OCI-LY1 (cell line): Measurements from ENCODE around the gene ST6GAL1.

Source experiments
- EZH2 ChIP-seq: fragments of 200-600 bp; sonication (generic), shearing (Covaris generic); IDR thresholded peaks from 2 replicates; pipeline ENCODE4 v1.8.0; 2017; ENCODE audit warnings: borderline replicate concordance, mixed run types, mild to moderate bottlenecking, antibody characterized with exemption, low read length, moderate library complexity, mixed read lengths
- TF ChIP-seq, protein P1 (sequence below): fragments of 200-600 bp; sonication (generic), shearing (Covaris generic); IDR thresholded peaks from 2 replicates; pipeline ENCODE4 v1.5.1; 2017; ENCODE audit warnings: mild to moderate bottlenecking, antibody characterized with exemption, low read length, moderate library complexity, mixed read lengths

DNA sequence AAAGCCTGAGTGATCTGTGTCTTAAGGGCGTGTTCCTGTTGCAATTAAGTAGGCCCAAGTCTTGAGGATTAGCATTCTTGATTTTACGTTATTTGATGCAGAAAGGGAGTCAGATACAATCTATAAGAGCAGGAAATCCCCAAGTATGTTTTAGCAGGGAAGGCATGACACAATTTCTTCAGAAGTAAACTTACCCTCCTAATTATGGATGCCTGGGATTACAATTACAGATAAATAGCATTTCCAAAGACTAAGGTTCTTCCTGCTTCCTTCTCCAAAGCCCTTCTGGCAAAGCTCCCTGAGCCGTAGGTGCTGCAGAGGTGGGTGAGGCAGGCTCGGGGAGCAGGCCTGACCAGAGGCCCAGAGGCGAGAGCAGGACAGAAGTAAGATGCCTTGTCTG lies 34.9 kb upstream of the ST6GAL1 start:
- TF ChIP-seq, protein P1, sequence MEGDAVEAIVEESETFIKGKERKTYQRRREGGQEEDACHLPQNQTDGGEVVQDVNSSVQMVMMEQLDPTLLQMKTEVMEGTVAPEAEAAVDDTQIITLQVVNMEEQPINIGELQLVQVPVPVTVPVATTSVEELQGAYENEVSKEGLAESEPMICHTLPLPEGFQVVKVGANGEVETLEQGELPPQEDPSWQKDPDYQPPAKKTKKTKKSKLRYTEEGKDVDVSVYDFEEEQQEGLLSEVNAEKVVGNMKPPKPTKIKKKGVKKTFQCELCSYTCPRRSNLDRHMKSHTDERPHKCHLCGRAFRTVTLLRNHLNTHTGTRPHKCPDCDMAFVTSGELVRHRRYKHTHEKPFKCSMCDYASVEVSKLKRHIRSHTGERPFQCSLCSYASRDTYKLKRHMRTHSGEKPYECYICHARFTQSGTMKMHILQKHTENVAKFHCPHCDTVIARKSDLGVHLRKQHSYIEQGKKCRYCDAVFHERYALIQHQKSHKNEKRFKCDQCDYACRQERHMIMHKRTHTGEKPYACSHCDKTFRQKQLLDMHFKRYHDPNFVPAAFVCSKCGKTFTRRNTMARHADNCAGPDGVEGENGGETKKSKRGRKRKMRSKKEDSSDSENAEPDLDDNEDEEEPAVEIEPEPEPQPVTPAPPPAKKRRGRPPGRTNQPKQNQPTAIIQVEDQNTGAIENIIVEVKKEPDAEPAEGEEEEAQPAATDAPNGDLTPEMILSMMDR = no peak
- no peak for TF ChIP-seq EZH2
